PFSK-1 (cell line): ENCODE measurements around the gene SEMA3F.

Source experiments
- FOXP2 ChIP-seq: optimal IDR thresholded peaks from 2 replicates; pipeline ENCODE3; 2011; ENCODE audit warnings: borderline replicate concordance, control low read depth, inconsistent platforms; ENCODE audit not compliant: insufficient read depth; ENCODE audit errors: extremely low read length, extremely low read depth
- POLR2AphosphoS5 ChIP-seq: IDR thresholded peaks from 2 replicates; pipeline ENCODE4 v1.6.1; 2012; ENCODE audit warnings: low read depth, mild to moderate bottlenecking, control low read depth, low read length, moderate library complexity
- REST ChIP-seq, 2 experiments: IDR thresholded peaks; 2 replicates each; pipeline versions ENCODE4 v1.6.1 to v1.8.0; 2011 to 2012; ENCODE audit warnings: low read depth in 2 of 2, low read length in 2 of 2, control low read depth in 1 of 2, inconsistent platforms in 1 of 2, mild to moderate bottlenecking in 1 of 2, moderate library complexity in 1 of 2; ENCODE audit not compliant: insufficient read depth in 1 of 2
- SIN3A ChIP-seq: IDR thresholded peaks from 2 replicates; pipeline ENCODE4 v1.6.1; 2012; ENCODE audit warnings: mild to moderate bottlenecking, low read length, moderate library complexity, borderline replicate concordance; ENCODE audit not compliant: insufficient read depth
- TAF1 ChIP-seq: IDR thresholded peaks from 2 replicates; pipeline ENCODE4 v1.6.1; 2012; ENCODE audit warnings: low read length, control low read depth, borderline replicate concordance; ENCODE audit not compliant: insufficient read depth

Gene SEMA3F

GRCh38 chr3:50184242-50184978 is 29.3 kb downstream of the SEMA3F start:
- TF ChIP-seq FOXP2, result no peak
- TF ChIP-seq REST (IDR thresholded peaks at IDR 0.05; ENCODE audit: insufficient read depth in 1 of 2, low read depth in 2 of 2, low read length in 2 of 2), result no peak
- no peak for TF ChIP-seq POLR2AphosphoS5
- TF ChIP-seq SIN3A, result no peak
- no peak for TF ChIP-seq TAF1

GRCh38 chr3:50185230-50185629 is 30.1 kb downstream of the SEMA3F start:
- TF ChIP-seq REST (IDR thresholded peaks at IDR 0.05; ENCODE audit: insufficient read depth in 1 of 2, low read depth in 2 of 2, low read length in 2 of 2), result no peak
- no peak for TF ChIP-seq POLR2AphosphoS5
- no peak for TF ChIP-seq SIN3A
- no peak for TF ChIP-seq FOXP2
- TF ChIP-seq TAF1, result no peak

GRCh38 chr3:50186096-50186495 is 31.0 kb downstream of the SEMA3F start:
- TF ChIP-seq POLR2AphosphoS5 (no peak), TAF1 (no peak)

GRCh38 chr3:50187750-50188149 is 32.6 kb downstream of the SEMA3F start:
- TF ChIP-seq FOXP2 (no peak), TAF1 (no peak), SIN3A (no peak), REST (IDR thresholded peaks at IDR 0.05; ENCODE audit: insufficient read depth in 1 of 2, low read depth in 2 of 2, low read length in 2 of 2) (no peak), POLR2AphosphoS5 (no peak)

GRCh38 chr3:50189274-50189673 is 34.1 kb downstream of the SEMA3F start:
- no peak for TF ChIP-seq FOXP2
- TF ChIP-seq REST (IDR thresholded peaks at IDR 0.05; ENCODE audit: insufficient read depth in 1 of 2, low read depth in 2 of 2, low read length in 2 of 2), result peak in 1 of 2 experiments; percentile 22; a peak in 1 of 4 replicates
